PC-9 (cell line): ENCODE results near the gene SERPINB2. TPM values are rescaled to one million over a fixed set of nuclear protein-coding genes. Genes with fewer than 3 reads are reported as not detected.

Experiments
- BruUV-seq: library from RNA; stranded (reverse); fragments of 400-500 nt; replicated peaks from 2 replicates; lab custom pipeline; 2021; lab: Mats Ljungman, UMichigan
- CTCF ChIA-PET: fragments of 300-600 bp; sonication (Branson Sonifier 250); formaldehyde crosslinking; loops from one replicate; lab custom pipeline; 2022; ENCODE audit warnings: antibody characterized with exemption; lab: Charles Lee
- POLR2A ChIA-PET: fragments of 300-600 bp; sonication (Branson Sonifier 250); formaldehyde crosslinking; loops from one replicate; lab custom pipeline; 2022; ENCODE audit warnings: antibody characterized with exemption; ENCODE audit not compliant: unreplicated experiment; lab: Charles Lee
- DNase-seq, 2 experiments: peaks; one replicate each; pipeline versions ENCODE4 v3.0.0 to v3.0.0-alpha.2; 2015 to 2022; ENCODE audit warnings: mixed read lengths in 1 of 2
- H2AFZ ChIP-seq: fragments of 200-600 bp; sonication (generic); 2 replicates; pipeline ENCODE4 v1.8.1; 2017; ENCODE audit warnings: antibody characterized with exemption
- H3F3A ChIP-seq: fragments of 200-600 bp; sonication (generic); 2 replicates; pipeline ENCODE4 v1.8.1; 2017; ENCODE audit warnings: antibody characterized with exemption, mild to moderate bottlenecking, low read depth; ENCODE audit not compliant: insufficient read depth
- H3K27ac ChIP-seq: fragments of 200-600 bp; sonication (generic); 2 replicates; pipeline ENCODE4 v1.6.1; 2016; ENCODE audit warnings: mixed run types
- H3K27me3 ChIP-seq: fragments of 200-600 bp; sonication (generic); 2 replicates; pipeline ENCODE4 v1.6.1; 2016; ENCODE audit warnings: low read depth, mixed run types; ENCODE audit not compliant: insufficient read depth
- H3K36me3 ChIP-seq: fragments of 200-600 bp; sonication (generic); 2 replicates; pipeline ENCODE4 v1.6.1; 2016; ENCODE audit warnings: low read depth, mixed run types
- H3K4me1 ChIP-seq: fragments of 200-600 bp; sonication (generic); replicated peaks from 2 replicates; pipeline ENCODE4 v1.6.1; 2016; ENCODE audit warnings: mixed run types; ENCODE audit not compliant: insufficient read depth
- H3K4me2 ChIP-seq: fragments of 200-600 bp; sonication (generic); 2 replicates; pipeline ENCODE4 v1.6.1; 2017; ENCODE audit warnings: mixed run types
- H3K4me3 ChIP-seq: fragments of 200-600 bp; sonication (generic); 2 replicates; pipeline ENCODE4 v1.6.1; 2016; ENCODE audit warnings: mixed run types
- H3K79me2 ChIP-seq: fragments of 200-600 bp; sonication (generic); 2 replicates; pipeline ENCODE4 v1.6.1; 2017; ENCODE audit warnings: low read depth, mixed run types
- H3K9me2 ChIP-seq: fragments of 200-600 bp; sonication (generic); 2 replicates; pipeline ENCODE4 v1.8.1; 2017; ENCODE audit warnings: mild to moderate bottlenecking; ENCODE audit not compliant: insufficient read depth
- H3K9me3 ChIP-seq: fragments of 200-600 bp; sonication (generic); 2 replicates; pipeline ENCODE4 v1.8.1; 2016; ENCODE audit warnings: low read depth; ENCODE audit not compliant: insufficient read depth
- H4K20me1 ChIP-seq: fragments of 200-600 bp; sonication (generic); 2 replicates; pipeline ENCODE4 v1.8.1; 2017; ENCODE audit not compliant: insufficient read depth
- CTCF ChIP-seq: fragments of 200-600 bp; sonication (generic); conservative IDR thresholded peaks from 2 replicates; pipeline ENCODE4 v1.6.1; 2017; ENCODE audit warnings: mixed run types, antibody characterized with exemption, mild to moderate bottlenecking, moderate library complexity
- EZH2 ChIP-seq: fragments of 200-600 bp; sonication (generic); IDR thresholded peaks from 2 replicates; pipeline ENCODE4 v1.8.0; 2017; ENCODE audit warnings: antibody characterized with exemption, low read depth
- intact Hi-C: fragments of 100-400 bp; cut with micrococcal nuclease; formaldehyde crosslinking; loops from one replicate; pipeline ENCODE4 v1.10.0; 2022; ENCODE audit not compliant: unreplicated experiment
- total RNA-seq: library from RNA; stranded (reverse); gene quantifications from 2 replicates; pipeline ENCODE4 v1.2.3, GENCODE V29; 2021

The SERPINB2 gene
- total RNA-seq, 1 experiment from 2014 or later, result not detected

DNA sequence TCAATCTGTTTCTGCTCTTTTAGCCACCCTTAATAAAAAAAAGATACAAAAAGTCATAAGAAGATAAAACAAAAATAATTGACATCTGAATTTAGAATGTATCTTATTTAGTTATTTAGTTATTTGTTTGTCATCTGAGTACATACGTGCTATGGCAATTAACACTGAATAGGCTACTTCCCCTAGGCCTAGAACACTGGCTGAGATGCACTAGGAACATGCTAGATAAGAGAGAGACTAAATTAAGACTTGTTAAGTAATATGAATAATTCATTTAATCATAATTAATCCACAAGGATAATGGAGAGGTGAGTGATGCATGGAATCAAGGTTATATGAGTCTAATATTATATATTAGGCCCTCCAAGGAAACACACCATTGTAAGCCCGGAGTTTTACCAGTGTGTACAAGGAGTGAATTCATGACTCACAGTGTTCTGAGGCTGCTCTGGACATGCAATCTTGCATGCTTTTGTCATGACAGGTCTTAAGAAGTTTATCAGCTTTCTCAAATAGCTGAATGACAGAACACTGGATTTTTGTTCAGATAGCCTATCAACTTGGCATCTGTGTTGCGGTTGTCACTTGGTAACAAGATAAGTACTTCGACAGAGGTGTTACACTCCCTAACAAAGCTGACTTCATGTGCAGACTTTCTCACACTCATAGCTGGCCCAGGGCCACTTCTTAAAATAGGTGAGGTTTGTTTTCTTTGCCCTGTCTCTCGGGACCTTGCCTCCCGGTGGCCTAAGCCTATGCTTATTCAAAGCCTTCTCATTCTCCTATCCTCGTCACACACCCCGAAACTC is 5.0 kb upstream of the SERPINB2 start:
- no TSS peak for BruUV-seq
- no peaks in the 10 kb centered on the region for H3K79me2 ChIP-seq
- CTCF ChIA-PET, result no interaction called here
- H3K4me2 ChIP-seq, result peak overlapping the region; percentile 32; the same call in 1 of the 2 replicates
- H3K36me3 ChIP-seq, result no peaks in the 10 kb centered on the region
- intact Hi-C loops, result loop anchor here (1.0 kb wide), 1 partner anchor 54 kb away; no protein-coding TSS in a partner anchor
- peaks cover 14% of the 10 kb centered on the region; the same call in 1 of the 2 replicates for H3K4me1 ChIP-seq
- 0 out of 2 replicates have a peak overlapping the region, but pooled peaks have one; percentile 15 for H2AFZ ChIP-seq
- DNase-seq, result peak; percentile 61 to 96
- POLR2A ChIA-PET, result interaction anchor here (0.6 kb wide), 1 partner anchor 330 kb away, joined by 3 read pairs; no protein-coding TSS in a partner anchor
- no peak for TF ChIP-seq EZH2
- TF ChIP-seq CTCF, result no peak
- no peak overlapping the region for H3K4me3 ChIP-seq
- no peaks in the 10 kb centered on the region for H3K9me2 ChIP-seq
- no peaks in the 10 kb centered on the region for H3K9me3 ChIP-seq
- no peaks in the 10 kb centered on the region for H3F3A ChIP-seq
- no peaks in the 10 kb centered on the region for H4K20me1 ChIP-seq
- no peaks in the 10 kb centered on the region for H3K27me3 ChIP-seq
- peak overlapping the region; percentile 54; the same call in 1 of the 2 replicates for H3K27ac ChIP-seq

DNA sequence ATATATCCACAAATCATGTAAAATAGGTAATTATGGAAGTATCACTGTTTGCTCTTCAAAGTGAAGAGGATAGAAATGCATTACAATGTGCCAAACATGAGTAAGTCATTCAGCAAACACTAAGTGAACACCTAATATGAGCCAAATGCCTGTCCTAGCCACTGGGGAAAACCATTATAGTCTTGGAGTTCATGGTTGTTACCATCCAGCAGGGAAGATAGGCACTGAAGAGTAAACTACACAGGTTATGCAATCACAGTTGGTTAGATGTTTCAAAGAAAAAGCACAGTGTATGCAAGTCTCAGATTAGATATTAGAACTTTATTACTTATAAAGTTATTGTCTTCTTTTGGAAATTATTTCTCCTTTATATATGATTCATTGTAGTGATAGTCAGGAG is 3.9 kb upstream of the SERPINB2 start:
- no TSS peak for BruUV-seq
- intact Hi-C loops, result no loop called here

More for the DNA sequence above, 3.9 kb upstream of the SERPINB2 start:
- DNase-seq, result peak in 1 of 2 experiments; percentile 36
- TF ChIP-seq EZH2 (no peak), CTCF (no peak)
- ChIA-PET POLR2A (interaction anchor here (0.8 kb wide), 1 partner anchor 87 kb away, joined by 3 read pairs; no protein-coding TSS in a partner anchor), CTCF (no interaction called here)
- H3K4me2 ChIP-seq, result no peak overlapping the region
- no peaks in the 10 kb centered on the region for H3K36me3 ChIP-seq
- no peaks in the 10 kb centered on the region for H3F3A ChIP-seq
- H3K4me1 ChIP-seq, result peaks cover 14% of the 10 kb centered on the region; the same call in 1 of the 2 replicates
- H3K9me2 ChIP-seq, result no peaks in the 10 kb centered on the region
- H3K9me3 ChIP-seq, result no peaks in the 10 kb centered on the region
- no peak overlapping the region for H2AFZ ChIP-seq
- H3K27me3 ChIP-seq, result no peaks in the 10 kb centered on the region
- no peaks in the 10 kb centered on the region for H3K79me2 ChIP-seq
- peak overlapping the region; percentile 54; the same call in 1 of the 2 replicates for H3K27ac ChIP-seq
- H3K4me3 ChIP-seq, result no peak overlapping the region
- H4K20me1 ChIP-seq, result no peaks in the 10 kb centered on the region
